ENCODE measurements around the gene OR3A1. TPM values are rescaled to one million over a fixed set of nuclear protein-coding genes. Genes with fewer than 3 reads are reported as not detected.
"Not testable (repeated sequence)": the region's sequence is repeated elsewhere in the genome, so short reads cannot be mapped to it uniquely, and the experiment has no call there.

The OR3A1 gene
- total RNA-seq, 5 donors from 2014 or later (not counting 1 experiment from before 2014, with no cell fraction given) = 0.23 to 1.4 (median 0.44) TPM; not detected in 1

GRCh38 chr17:3293548-3293947 is 4.6 kb downstream of the OR3A1 start:
- no CpG with 5 or more reads among the region's 1 CpG for WGBS (ENCODE audit: insufficient coverage)
- CTCF ChIA-PET = not testable (repeated sequence)

DNA sequence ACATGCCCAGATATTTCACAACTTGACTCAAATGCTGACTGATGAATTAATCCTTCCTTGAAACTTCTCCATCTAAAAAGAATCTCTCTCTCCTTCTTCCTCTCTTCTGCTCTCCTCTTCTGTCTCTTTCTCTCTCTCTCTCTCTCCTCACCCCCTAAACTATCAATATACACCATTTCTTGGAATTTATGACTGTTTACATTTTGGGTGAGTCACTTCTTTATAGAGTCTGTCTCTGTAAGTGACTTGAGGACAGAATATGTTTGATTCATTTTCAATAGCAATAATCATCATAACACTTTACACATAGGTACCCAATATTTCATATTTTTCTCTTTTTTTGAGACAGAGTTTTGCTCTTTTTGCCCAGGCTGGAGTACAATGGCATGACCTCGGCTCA is 15.3 kb downstream of the OR3A1 start:
- no peaks in the 10 kb centered on the region for H3K4me1 Mint-ChIP-seq
- ChIA-PET POLR2A (no interaction called here), CTCF (interaction anchor here in 1 of 2 donors (0.6 kb wide), 1 partner anchor 290 kb away, joined by 5 read pairs; no protein-coding TSS in a partner anchor)
- H3K27ac Mint-ChIP-seq = no peak overlapping the region
- H3K9me3 Mint-ChIP-seq = peaks cover 0 to 8% (median 0%) of the 10 kb centered on the region in 3 donors
- Histone ChIP-seq H3K9me3 (no peaks in the 10 kb centered on the region), H3K4me3 (ENCODE audit: control insufficient read depth in 1 of 2, extremely low read depth in 1 of 2, low read length in 1 of 2) (no peak overlapping the region), H3K36me3 (ENCODE audit: control insufficient read depth in 2 of 2, extremely low read depth in 1 of 2, insufficient read depth in 1 of 2, low read length in 1 of 2) (no peaks in the 10 kb centered on the region), H3K4me1 (ENCODE audit: control insufficient read depth in 1 of 2, extremely low read depth in 1 of 2, insufficient read depth in 2 of 2, low read length in 2 of 2) (no peaks in the 10 kb centered on the region), H3K27ac (ENCODE audit: low read length) (no peak overlapping the region), H3K27me3 (replicated peaks in 1 of 2; ENCODE audit: control insufficient read depth in 2 of 2, extremely low read depth in 1 of 2, insufficient read depth in 2 of 2, low read length in 1 of 2) (no peaks in the 10 kb centered on the region)
- DNase-seq (no peak), ATAC-seq (replicated peaks in 1 of 4) (no peak)
- H3K4me3 Mint-ChIP-seq = no peak overlapping the region
- WGBS (ENCODE audit: insufficient coverage) = no CpG with 5 or more reads among the region's 1 CpG
- H3K36me3 Mint-ChIP-seq = peaks cover 2% of the 10 kb centered on the region
- H3K27me3 Mint-ChIP-seq = peaks cover 0 to 12% of the 10 kb centered on the region in 2 donors

More at GRCh38 chr17:3293548-3293947, 4.6 kb downstream of the OR3A1 start:
- H3K4me3 ChIP-seq (ENCODE audit: control insufficient read depth in 1 of 2, extremely low read depth in 1 of 2, low read length in 1 of 2); H3K36me3 ChIP-seq (ENCODE audit: control insufficient read depth in 2 of 2, extremely low read depth in 1 of 2, insufficient read depth in 1 of 2, low read length in 1 of 2); ATAC-seq (replicated peaks in 1 of 4); H3K27ac ChIP-seq (ENCODE audit: low read length); DNase-seq; H3K4me1 Mint-ChIP-seq; H3K4me1 ChIP-seq (ENCODE audit: control insufficient read depth in 1 of 2, extremely low read depth in 1 of 2, insufficient read depth in 2 of 2, low read length in 2 of 2); POLR2A ChIA-PET; H3K9me3 ChIP-seq; H3K27ac Mint-ChIP-seq; H3K9me3 Mint-ChIP-seq; H3K36me3 Mint-ChIP-seq; H3K4me3 Mint-ChIP-seq: not testable (repeated sequence)
- peaks cover 15 to 35% of the 10 kb centered on the region in 2 donors for H3K27me3 Mint-ChIP-seq
- peaks cover 0 to 15% of the 10 kb centered on the region in 2 experiments for H3K27me3 ChIP-seq (replicated peaks in 1 of 2; ENCODE audit: control insufficient read depth in 2 of 2, extremely low read depth in 1 of 2, insufficient read depth in 2 of 2, low read length in 1 of 2)

DNA sequence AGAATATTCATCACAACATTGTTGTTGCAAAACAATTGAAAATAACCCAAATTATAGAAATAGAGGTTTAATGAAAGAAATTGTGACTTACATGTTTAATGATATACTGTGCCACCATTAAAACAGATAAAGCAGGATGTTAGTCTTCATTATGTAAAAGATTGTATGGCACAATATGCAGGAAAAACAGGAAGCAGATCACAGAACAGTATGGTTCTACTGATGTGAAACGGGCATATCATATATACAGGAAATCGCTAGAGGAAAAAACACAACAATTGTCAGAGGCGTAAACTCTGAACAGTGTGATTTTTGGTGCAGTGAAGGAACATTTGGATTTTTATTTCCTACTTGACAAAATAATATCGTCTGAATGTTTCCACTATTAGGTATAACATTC is 22.0 kb downstream of the OR3A1 start:
- WGBS (ENCODE audit: insufficient coverage) = no CpG with 5 or more reads among the region's 4 CpGs
- no peak overlapping the region for H3K4me3 Mint-ChIP-seq
- H3K27ac ChIP-seq (ENCODE audit: low read length) = no peak overlapping the region
- POLR2A ChIA-PET = no interaction called here
- H3K4me1 Mint-ChIP-seq = no peaks in the 10 kb centered on the region
- CTCF ChIA-PET = no interaction called here
- no peaks in the 10 kb centered on the region for H3K4me1 ChIP-seq (ENCODE audit: control insufficient read depth in 1 of 2, extremely low read depth in 1 of 2, insufficient read depth in 2 of 2, low read length in 2 of 2)
- peaks cover 8% of the 10 kb centered on the region for H3K36me3 Mint-ChIP-seq
- DNase-seq (no peak), ATAC-seq (replicated peaks in 1 of 4) (no peak)
- peaks cover 0 to 2% of the 10 kb centered on the region in 2 experiments for H3K27me3 ChIP-seq (replicated peaks in 1 of 2; ENCODE audit: control insufficient read depth in 2 of 2, extremely low read depth in 1 of 2, insufficient read depth in 2 of 2, low read length in 1 of 2)
- H3K27ac Mint-ChIP-seq = no peak overlapping the region
- no peak overlapping the region for H3K4me3 ChIP-seq (ENCODE audit: control insufficient read depth in 1 of 2, extremely low read depth in 1 of 2, low read length in 1 of 2)
- H3K9me3 ChIP-seq = no peaks in the 10 kb centered on the region
- peaks cover 5 to 14% (median 10%) of the 10 kb centered on the region in 3 donors for H3K9me3 Mint-ChIP-seq
- no peaks in the 10 kb centered on the region for H3K27me3 Mint-ChIP-seq
- H3K36me3 ChIP-seq (ENCODE audit: control insufficient read depth in 2 of 2, extremely low read depth in 1 of 2, insufficient read depth in 1 of 2, low read length in 1 of 2) = no peaks in the 10 kb centered on the region

- no peaks in the 10 kb centered on the region for H3K9me3 ChIP-seq
- H3K9me3 Mint-ChIP-seq = peaks cover 9 to 21% (median 10%) of the 10 kb centered on the region in 3 donors
- H3K27me3 ChIP-seq (replicated peaks in 1 of 2; ENCODE audit: control insufficient read depth in 2 of 2, extremely low read depth in 1 of 2, insufficient read depth in 2 of 2, low read length in 1 of 2) = peaks cover 0 to 4% of the 10 kb centered on the region in 2 experiments
- no peaks in the 10 kb centered on the region for H3K4me1 Mint-ChIP-seq
- no peaks in the 10 kb centered on the region for H3K36me3 Mint-ChIP-seq
- peaks cover 3 to 14% of the 10 kb centered on the region in 2 donors for H3K27me3 Mint-ChIP-seq
- DNase-seq = no peak
- ATAC-seq (replicated peaks in 1 of 4) = no peak
- WGBS (ENCODE audit: insufficient coverage) = no CpG with 5 or more reads among the region's 5 CpGs
- CTCF ChIA-PET = no interaction called here
- H3K4me1 ChIP-seq (ENCODE audit: control insufficient read depth in 1 of 2, extremely low read depth in 1 of 2, insufficient read depth in 2 of 2, low read length in 2 of 2) = no peaks in the 10 kb centered on the region
- H3K27ac ChIP-seq (ENCODE audit: low read length) = no peak overlapping the region
- no peak overlapping the region for H3K4me3 ChIP-seq (ENCODE audit: control insufficient read depth in 1 of 2, extremely low read depth in 1 of 2, low read length in 1 of 2)
- H3K4me3 Mint-ChIP-seq = no peak overlapping the region
- POLR2A ChIA-PET = no interaction called here
- no peak overlapping the region for H3K27ac Mint-ChIP-seq
- no peaks in the 10 kb centered on the region for H3K36me3 ChIP-seq (ENCODE audit: control insufficient read depth in 2 of 2, extremely low read depth in 1 of 2, insufficient read depth in 1 of 2, low read length in 1 of 2)
These were observed 26.9 kb downstream of the OR3A1 start for GRCh38 chr17:3271072-3271848.

- WGBS (ENCODE audit: insufficient coverage) = 66% methylated on average over 11 of the region's 13 CpGs
- peaks cover 6 to 17% of the 10 kb centered on the region in 2 donors for H3K27me3 Mint-ChIP-seq
- no peak overlapping the region for H3K27ac Mint-ChIP-seq
- H3K4me3 Mint-ChIP-seq = no peak overlapping the region
- Histone ChIP-seq H3K36me3 (ENCODE audit: control insufficient read depth in 2 of 2, extremely low read depth in 1 of 2, insufficient read depth in 1 of 2, low read length in 1 of 2) (no peaks in the 10 kb centered on the region), H3K9me3 (no peaks in the 10 kb centered on the region), H3K4me1 (ENCODE audit: control insufficient read depth in 1 of 2, extremely low read depth in 1 of 2, insufficient read depth in 2 of 2, low read length in 2 of 2) (no peaks in the 10 kb centered on the region), H3K27me3 (replicated peaks in 1 of 2; ENCODE audit: control insufficient read depth in 2 of 2, extremely low read depth in 1 of 2, insufficient read depth in 2 of 2, low read length in 1 of 2) (peaks cover 0 to 10% of the 10 kb centered on the region in 2 experiments), H3K4me3 (ENCODE audit: control insufficient read depth in 1 of 2, extremely low read depth in 1 of 2, low read length in 1 of 2) (no peak overlapping the region), H3K27ac (ENCODE audit: low read length) (no peak overlapping the region)
- no peak for ATAC-seq (replicated peaks in 1 of 4)
- no peaks in the 10 kb centered on the region for H3K36me3 Mint-ChIP-seq
- ChIA-PET POLR2A (no interaction called here), CTCF (no interaction called here)
- no peak for DNase-seq
- H3K9me3 Mint-ChIP-seq = peaks cover 0 to 4% (median 0%) of the 10 kb centered on the region in 3 donors
- H3K4me1 Mint-ChIP-seq = no peaks in the 10 kb centered on the region
These were observed 37.6 kb downstream of the OR3A1 start for GRCh38 chr17:3260600-3260999.

- H3K27ac Mint-ChIP-seq = no peak overlapping the region
- no peaks in the 10 kb centered on the region for H3K36me3 ChIP-seq (ENCODE audit: control insufficient read depth in 2 of 2, extremely low read depth in 1 of 2, insufficient read depth in 1 of 2, low read length in 1 of 2)
- H3K4me1 Mint-ChIP-seq = no peaks in the 10 kb centered on the region
- H3K4me3 ChIP-seq (ENCODE audit: control insufficient read depth in 1 of 2, extremely low read depth in 1 of 2, low read length in 1 of 2) = no peak overlapping the region
- no CpG with 5 or more reads among the region's 1 CpG for WGBS (ENCODE audit: insufficient coverage)
- H3K27me3 ChIP-seq (replicated peaks in 1 of 2; ENCODE audit: control insufficient read depth in 2 of 2, extremely low read depth in 1 of 2, insufficient read depth in 2 of 2, low read length in 1 of 2) = peaks cover 0 to 10% of the 10 kb centered on the region in 2 experiments
- H3K27me3 Mint-ChIP-seq = peaks cover 6 to 17% of the 10 kb centered on the region in 2 donors
- H3K9me3 ChIP-seq = no peaks in the 10 kb centered on the region
- no peak overlapping the region for H3K4me3 Mint-ChIP-seq
- DNase-seq (no peak), ATAC-seq (replicated peaks in 1 of 4) (no peak)
- H3K36me3 Mint-ChIP-seq = no peaks in the 10 kb centered on the region
- H3K9me3 Mint-ChIP-seq = peaks cover 0 to 4% (median 0%) of the 10 kb centered on the region in 3 donors
- no peak overlapping the region for H3K27ac ChIP-seq (ENCODE audit: low read length)
- no peaks in the 10 kb centered on the region for H3K4me1 ChIP-seq (ENCODE audit: control insufficient read depth in 1 of 2, extremely low read depth in 1 of 2, insufficient read depth in 2 of 2, low read length in 2 of 2)
- POLR2A ChIA-PET = no interaction called here
- CTCF ChIA-PET = no interaction called here
These were observed 38.0 kb downstream of the OR3A1 start for GRCh38 chr17:3260163-3260562.
